Amniotic epithelial cell (primary cell): ENCODE data around the gene REEP2.
"Not testable (repeated sequence)": the region's sequence is repeated elsewhere in the genome, so short reads cannot be mapped to it uniquely, and the experiment has no call there.

Source experiments
- DNase-seq: peaks from one replicate; pipeline ENCODE4 v3.0.0-alpha.2; 2010; ENCODE audit warnings: low read depth

Gene REEP2

GRCh38 chr5:138438724-138439476 lies at the start of gene REEP2:
TSS of gene REEP2 (plus strand) at chr5:138439057. CDS start at chr5:138439209, 152 bp downstream.
- DNase-seq, result peak; percentile 42

- DNase-seq, result peak; percentile 29
Observed at GRCh38 chr5:138389332-138389731, 49.5 kb upstream of the REEP2 start.

GRCh38 chr5:138389911-138390310 lies 48.9 kb upstream of the REEP2 start:
- not testable (repeated sequence) for DNase-seq

- DNase-seq, result no peak
Observed at GRCh38 chr5:138391859-138392386, 46.9 kb upstream of the REEP2 start.

GRCh38 chr5:138402640-138403039 lies 36.2 kb upstream of the REEP2 start:
- DNase-seq, result no peak

GRCh38 chr5:138408023-138408422 lies 30.8 kb upstream of the REEP2 start:
- DNase-seq, result no peak

GRCh38 chr5:138410996-138411640 lies 27.7 kb upstream of the REEP2 start:
- DNase-seq, result peak; percentile 29

- no peak for DNase-seq
Observed at GRCh38 chr5:138418444-138418843, 20.4 kb upstream of the REEP2 start.

GRCh38 chr5:138425079-138425478 lies 13.8 kb upstream of the REEP2 start:
- no peak for DNase-seq

- peak; percentile 70 for DNase-seq
Observed at GRCh38 chr5:138435943-138436342, 2.9 kb upstream of the REEP2 start.

- no peak for DNase-seq
Observed at GRCh38 chr5:138438003-138438723, 694 bp upstream of the REEP2 start.

- no peak for DNase-seq
Observed at GRCh38 chr5:138439477-138440158, 761 bp downstream of the REEP2 start.

- no peak for DNase-seq
Observed at GRCh38 chr5:138440159-138441073, 1.6 kb downstream of the REEP2 start.

GRCh38 chr5:138441221-138441620 lies 2.4 kb downstream of the REEP2 start:
- no peak for DNase-seq

GRCh38 chr5:138444078-138444773 lies 5.4 kb downstream of the REEP2 start:
- DNase-seq, result no peak

GRCh38 chr5:138444774-138445546 lies 6.1 kb downstream of the REEP2 start:
- DNase-seq, result no peak

GRCh38 chr5:138445547-138446271 lies 6.9 kb downstream of the REEP2 start:
- DNase-seq, result no peak

- no peak for DNase-seq
Observed at GRCh38 chr5:138448070-138448469, 9.2 kb downstream of the REEP2 start.
